Loucy (cell line): ENCODE measurements around the gene DIP2A.

Source experiments
- CTCF ChIP-seq: fragments of 200-600 bp; sonication (generic); conservative IDR thresholded peaks from 2 replicates; pipeline ENCODE4 v1.5.1; 2014; ENCODE audit warnings: mild to moderate bottlenecking, antibody characterized with exemption, low read length
- EZH2phosphoT487 ChIP-seq: fragments of 200-600 bp; IDR thresholded peaks from 2 replicates; pipeline ENCODE4 v1.6.1; 2018; ENCODE audit warnings: antibody characterized with exemption, mild to moderate bottlenecking, moderate library complexity, borderline replicate concordance

GRCh38 chr21:46613391-46613790 is 154.7 kb downstream of the DIP2A start:
- TF ChIP-seq CTCF (no peak), EZH2phosphoT487 (no peak)
